Astrocyte of the spinal cord (primary cell): ENCODE data around the gene C4orf50.

Experiments
- DNase-seq: peaks from one replicate; pipeline ENCODE4 v3.0.0; 2011; ENCODE audit warnings: low read depth, low spot score
- H3K4me3 ChIP-seq: 2 replicates; pipeline ENCODE4 v1.5.1; 2011; ENCODE audit warnings: low read depth, mild to moderate bottlenecking, low read length, moderate library complexity
- CTCF ChIP-seq: IDR thresholded peaks from 2 replicates; pipeline ENCODE4 v1.5.1; 2012; ENCODE audit warnings: low read depth, mild to moderate bottlenecking, low read length, inconsistent platforms
- in situ Hi-C: cut with HindIII; loops from 2 replicates; pipeline ENCODE4 v1.10.0; 2017; ENCODE audit warnings: low sequenced_read_pairs

C4orf50 gene

GRCh38 chr4:5900844-5901243 lies 117.4 kb downstream of the C4orf50 start:
- no peak for TF ChIP-seq CTCF
- in situ Hi-C loops = no loop called here
- DNase-seq = no peak
- H3K4me3 ChIP-seq = no peak overlapping the region

- H3K4me3 ChIP-seq = no peak overlapping the region
- TF ChIP-seq CTCF = no peak
- in situ Hi-C loops = no loop called here
- no peak for DNase-seq
Observed at GRCh38 chr4:5899881-5900280, 118.3 kb downstream of the C4orf50 start.

GRCh38 chr4:5899396-5899795 lies 118.8 kb downstream of the C4orf50 start:
- no peak for DNase-seq
- TF ChIP-seq CTCF = no peak
- in situ Hi-C loops = no loop called here
- H3K4me3 ChIP-seq = no peak overlapping the region

GRCh38 chr4:5897674-5898073 lies 120.6 kb downstream of the C4orf50 start:
- in situ Hi-C loops = no loop called here
- no peak overlapping the region for H3K4me3 ChIP-seq
- DNase-seq = no peak
- no peak for TF ChIP-seq CTCF

GRCh38 chr4:5895287-5895686 lies 122.9 kb downstream of the C4orf50 start:
- H3K4me3 ChIP-seq = no peak overlapping the region
- TF ChIP-seq CTCF = no peak
- in situ Hi-C loops = no loop called here
- DNase-seq = no peak

- in situ Hi-C loops = no loop called here
- H3K4me3 ChIP-seq = no peak overlapping the region
- no peak for DNase-seq
- TF ChIP-seq CTCF = no peak
Observed at GRCh38 chr4:5894266-5894665, 124.0 kb downstream of the C4orf50 start.

GRCh38 chr4:5893591-5893990 lies 124.6 kb downstream of the C4orf50 start:
- H3K4me3 ChIP-seq = no peak overlapping the region
- TF ChIP-seq CTCF = no peak
- no peak for DNase-seq
- in situ Hi-C loops = no loop called here
